GM10248 (cell line): ENCODE data around the gene KCNK15.
"Not testable (repeated sequence)": the region's sequence is repeated elsewhere in the genome, so short reads cannot be mapped to it uniquely, and the experiment has no call there.

Source experiments
- CTCF ChIA-PET: fragments of 300-600 bp; sonication (Branson Sonifier 250); formaldehyde crosslinking; extraction: SDS; loops from one replicate; lab custom pipeline; 2021; ENCODE audit warnings: antibody characterized with exemption; lab: Yijun Ruan, JAX
- POLR2A ChIA-PET: fragments of 350-650 bp; sonication (Branson Sonifier 250); formaldehyde crosslinking; extraction: SDS; loops from one replicate; lab custom pipeline; 2020; ENCODE audit warnings: antibody characterized with exemption; lab: Yijun Ruan, JAX
- DNase-seq: peaks from one replicate; pipeline ENCODE4 v3.0.0; 2012; ENCODE audit errors: extremely low spot score
- CTCF ChIP-seq: IDR thresholded peaks from 2 replicates; pipeline ENCODE4 v1.5.1; 2012; ENCODE audit warnings: mild to moderate bottlenecking, low read depth; ENCODE audit errors: extremely low read depth, missing control alignments, control extremely low read depth

KCNK15 gene

DNA sequence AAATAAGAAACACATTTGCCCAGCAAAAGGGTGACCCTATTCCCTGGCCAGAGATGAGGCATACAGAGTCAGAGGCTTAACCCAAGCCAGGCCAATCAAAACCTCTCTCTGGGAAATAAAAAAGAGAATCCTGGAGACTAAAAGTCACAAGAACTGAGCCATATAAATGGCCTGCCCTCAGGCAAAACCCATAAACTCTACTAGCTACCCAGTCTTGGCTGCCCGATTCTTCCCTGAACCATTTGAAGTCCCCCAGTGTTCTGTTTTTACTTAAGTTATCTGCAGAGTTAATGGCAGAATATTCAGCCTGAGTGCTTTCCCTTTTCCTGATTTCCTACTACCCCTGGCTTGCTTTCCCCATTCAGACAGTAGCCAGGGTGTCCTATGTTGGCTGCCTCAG, 13.9 kb downstream of the KCNK15 start:
- POLR2A ChIA-PET = no interaction called here

GRCh38 chr20:44761423-44761822, 15.8 kb downstream of the KCNK15 start:
- TF ChIP-seq CTCF = no peak
- no peak for DNase-seq
- CTCF ChIA-PET = interaction anchor here (1.1 to 3.4 kb wide), 2 partner anchors 13 to 532 kb away, joined by 3 to 12 read pairs; no protein-coding TSS in a partner anchor
- POLR2A ChIA-PET = no interaction called here

More for the DNA sequence above, 13.9 kb downstream of the KCNK15 start:
- CTCF ChIA-PET = interaction anchor here (3.4 kb wide), 1 partner anchor 11 kb away, joined by 12 read pairs; no protein-coding TSS in a partner anchor
- no peak for DNase-seq
- no peak for TF ChIP-seq CTCF

GRCh38 chr20:44762466-44763140, 16.9 kb downstream of the KCNK15 start:
- DNase-seq = no peak
- TF ChIP-seq CTCF = no peak
- POLR2A ChIA-PET = no interaction called here
- CTCF ChIA-PET = interaction anchor here (1.2 to 1.3 kb wide), 3 partner anchors 16 to 78 kb away, joined by 3 read pairs; no protein-coding TSS in a partner anchor

DNA sequence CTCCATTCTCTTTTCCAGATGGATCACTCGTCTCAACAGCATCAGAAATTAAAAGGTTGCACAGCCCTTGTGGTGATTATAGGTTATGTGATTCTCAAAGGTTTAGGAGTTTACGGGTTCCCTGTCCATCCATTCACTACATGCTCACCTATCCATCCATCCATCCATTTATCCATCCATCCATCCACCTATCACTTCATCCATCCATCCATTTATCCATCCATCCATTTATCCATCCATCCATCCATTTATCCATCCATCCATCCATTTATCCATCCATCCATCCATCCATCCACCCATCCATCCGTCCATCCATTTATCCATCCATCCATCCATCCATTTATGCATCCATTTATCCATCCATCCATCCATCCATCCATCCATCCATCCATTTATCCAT, 18.1 kb downstream of the KCNK15 start:
- CTCF ChIA-PET = interaction anchor here (1.2 to 1.3 kb wide), 3 partner anchors 17 to 79 kb away, joined by 3 read pairs; no protein-coding TSS in a partner anchor

GRCh38 chr20:44765091-44765490, 19.4 kb downstream of the KCNK15 start:
- CTCF ChIA-PET = no interaction called here
- TF ChIP-seq CTCF = no peak
- POLR2A ChIA-PET = no interaction called here

More for the DNA sequence above, 18.1 kb downstream of the KCNK15 start:
- POLR2A ChIA-PET, DNase-seq: not testable (repeated sequence)

GRCh38 chr20:44765701-44766347, 20.2 kb downstream of the KCNK15 start:
- ChIA-PET CTCF (no interaction called here), POLR2A (no interaction called here)

More at GRCh38 chr20:44765091-44765490, 19.4 kb downstream of the KCNK15 start:
- DNase-seq = no peak

More at GRCh38 chr20:44765701-44766347, 20.2 kb downstream of the KCNK15 start:
- TF ChIP-seq CTCF = no peak
- no peak for DNase-seq
